Neutrophil (primary cell): Measurements from ENCODE around the gene CLEC18A.

Experiments used
- H3K27ac ChIP-seq: fragments of 200-600 bp; sonication (generic); 2 replicates; pipeline ENCODE4 v1.5.1; 2016; ENCODE audit warnings: mild to moderate bottlenecking, moderate library complexity
- H3K27me3 ChIP-seq: fragments of 200-600 bp; sonication (generic); 2 replicates; pipeline ENCODE4 v1.6.0; 2016; ENCODE audit warnings: mild to moderate bottlenecking
- H3K36me3 ChIP-seq: fragments of 200-600 bp; sonication (generic); 2 replicates; pipeline ENCODE4 v1.5.1; 2017
- H3K4me1 ChIP-seq, 2 experiments: fragments of 200-600 bp in 1 of 2; sonication (generic) in 1 of 2; 1 replicate in 1 of 2; 2 replicates in 1 of 2; pipeline versions ENCODE4 v1.5.1 to v1.6.1; 2013 to 2016; ENCODE audit warnings: low read depth in 1 of 2, low read length in 1 of 2, mild to moderate bottlenecking in 1 of 2, moderate library complexity in 1 of 2; ENCODE audit not compliant: control insufficient read depth in 1 of 2, insufficient read depth in 1 of 2
- H3K4me3 ChIP-seq, 2 experiments: fragments of 200-600 bp in 1 of 2; sonication (generic) in 1 of 2; 1 replicate in 1 of 2; 2 replicates in 1 of 2; pipeline ENCODE4 v1.5.1; 2013 to 2016; ENCODE audit warnings: low read depth in 1 of 2, low read length in 1 of 2, mild to moderate bottlenecking in 1 of 2, moderate library complexity in 1 of 2
- H3K9me3 ChIP-seq: fragments of 200-600 bp; sonication (generic); 2 replicates; pipeline ENCODE4 v1.5.1; 2016
- TF ChIP-seq, protein P1 (sequence below): fragments of 200-600 bp; sonication (generic); IDR thresholded peaks from 2 replicates; pipeline ENCODE4 v1.5.1; 2016; ENCODE audit warnings: antibody characterized with exemption

Gene CLEC18A

GRCh38 chr16:69926241-69926640, 24.9 kb upstream of the CLEC18A start:
- TF ChIP-seq, protein P1, sequence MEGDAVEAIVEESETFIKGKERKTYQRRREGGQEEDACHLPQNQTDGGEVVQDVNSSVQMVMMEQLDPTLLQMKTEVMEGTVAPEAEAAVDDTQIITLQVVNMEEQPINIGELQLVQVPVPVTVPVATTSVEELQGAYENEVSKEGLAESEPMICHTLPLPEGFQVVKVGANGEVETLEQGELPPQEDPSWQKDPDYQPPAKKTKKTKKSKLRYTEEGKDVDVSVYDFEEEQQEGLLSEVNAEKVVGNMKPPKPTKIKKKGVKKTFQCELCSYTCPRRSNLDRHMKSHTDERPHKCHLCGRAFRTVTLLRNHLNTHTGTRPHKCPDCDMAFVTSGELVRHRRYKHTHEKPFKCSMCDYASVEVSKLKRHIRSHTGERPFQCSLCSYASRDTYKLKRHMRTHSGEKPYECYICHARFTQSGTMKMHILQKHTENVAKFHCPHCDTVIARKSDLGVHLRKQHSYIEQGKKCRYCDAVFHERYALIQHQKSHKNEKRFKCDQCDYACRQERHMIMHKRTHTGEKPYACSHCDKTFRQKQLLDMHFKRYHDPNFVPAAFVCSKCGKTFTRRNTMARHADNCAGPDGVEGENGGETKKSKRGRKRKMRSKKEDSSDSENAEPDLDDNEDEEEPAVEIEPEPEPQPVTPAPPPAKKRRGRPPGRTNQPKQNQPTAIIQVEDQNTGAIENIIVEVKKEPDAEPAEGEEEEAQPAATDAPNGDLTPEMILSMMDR: no peak

DNA sequence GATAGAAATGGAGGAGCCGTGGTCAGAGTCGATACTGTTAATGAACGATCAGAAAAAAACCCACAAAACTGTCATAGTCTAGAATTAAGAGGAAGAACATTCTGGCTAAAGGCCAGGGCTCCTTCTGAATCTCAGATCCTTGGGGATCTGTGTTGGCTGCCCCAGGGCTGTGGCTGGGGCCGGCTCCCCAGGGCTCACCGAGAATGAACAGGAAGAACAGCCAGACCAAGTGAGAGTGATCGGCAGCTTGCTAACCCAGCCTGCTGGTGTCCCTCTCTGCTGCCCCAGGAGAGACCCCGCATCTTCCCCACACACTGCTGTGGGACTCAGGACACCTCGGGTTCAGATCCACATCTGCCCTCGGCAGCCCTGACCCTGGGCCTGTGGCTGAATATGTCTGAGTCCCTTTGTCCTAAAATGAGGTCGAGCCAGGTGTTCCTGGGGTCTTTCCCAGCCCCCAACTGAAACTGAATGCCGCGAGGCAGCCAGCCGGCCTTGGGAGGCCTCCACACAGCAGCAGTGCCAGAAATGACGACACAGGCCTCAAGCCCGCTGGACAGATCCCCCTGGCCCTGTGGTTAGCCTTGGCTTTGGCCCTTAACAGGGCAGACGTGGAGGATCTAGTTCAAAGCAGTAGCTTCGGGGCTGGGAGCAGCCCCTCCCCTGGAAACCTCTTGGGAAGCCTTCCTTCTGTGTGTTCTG, 23.9 kb upstream of the CLEC18A start:
- H3K27ac ChIP-seq: no peak overlapping the region
- H3K4me1 ChIP-seq: no peaks in the 10 kb centered on the region
- H3K36me3 ChIP-seq: peaks cover 98% of the 10 kb centered on the region
- TF ChIP-seq, protein P1: no peak
- no peaks in the 10 kb centered on the region for H3K9me3 ChIP-seq
- H3K27me3 ChIP-seq: no peaks in the 10 kb centered on the region
- H3K4me3 ChIP-seq: no peak overlapping the region

More at GRCh38 chr16:69926241-69926640, 24.9 kb upstream of the CLEC18A start:
- Histone ChIP-seq H3K4me1 (no peaks in the 10 kb centered on the region), H3K36me3 (peaks cover 98% of the 10 kb centered on the region), H3K4me3 (no peak overlapping the region), H3K27ac (no peak overlapping the region), H3K27me3 (no peaks in the 10 kb centered on the region), H3K9me3 (no peaks in the 10 kb centered on the region)

DNA sequence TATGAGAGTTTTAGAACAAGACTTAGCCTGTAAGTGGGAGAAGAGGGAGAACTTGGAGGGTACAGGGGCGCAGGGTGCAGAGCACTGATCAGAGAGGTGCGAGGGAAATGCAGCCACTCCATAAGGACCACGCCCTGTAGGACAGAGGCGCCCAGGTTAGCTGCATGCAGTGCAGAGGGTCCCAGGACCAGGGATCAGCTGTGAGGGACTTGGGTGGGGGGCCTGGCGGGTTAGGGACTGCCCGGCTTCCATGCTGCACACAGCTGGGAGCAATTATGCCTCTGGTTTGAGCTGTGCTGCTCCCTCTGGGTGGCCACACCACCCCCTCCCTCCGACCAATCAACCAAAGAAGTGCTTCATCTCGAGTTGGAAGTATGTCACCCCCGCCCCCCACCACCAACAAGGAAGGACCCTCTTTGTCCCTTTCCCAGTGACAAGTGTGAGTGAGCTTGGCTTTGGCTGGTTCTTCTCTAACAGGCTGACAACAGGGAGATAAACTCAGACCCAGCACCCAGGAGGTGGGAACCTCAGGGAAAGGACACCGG, 22.2 kb upstream of the CLEC18A start:
- no peak overlapping the region for H3K4me3 ChIP-seq
- no peaks in the 10 kb centered on the region for H3K27me3 ChIP-seq
- H3K9me3 ChIP-seq: no peaks in the 10 kb centered on the region
- peaks cover 99% of the 10 kb centered on the region for H3K36me3 ChIP-seq
- H3K4me1 ChIP-seq: no peaks in the 10 kb centered on the region
- TF ChIP-seq, protein P1: no peak
- no peak overlapping the region for H3K27ac ChIP-seq

- no peak overlapping the region for H3K27ac ChIP-seq
- H3K4me1 ChIP-seq: no peaks in the 10 kb centered on the region
- H3K27me3 ChIP-seq: no peaks in the 10 kb centered on the region
- no peak overlapping the region for H3K4me3 ChIP-seq
- no peaks in the 10 kb centered on the region for H3K9me3 ChIP-seq
- peaks cover 99% of the 10 kb centered on the region for H3K36me3 ChIP-seq
- TF ChIP-seq, protein P1: no peak
These were observed 21.7 kb upstream of the CLEC18A start for GRCh38 chr16:69929480-69929879.

DNA sequence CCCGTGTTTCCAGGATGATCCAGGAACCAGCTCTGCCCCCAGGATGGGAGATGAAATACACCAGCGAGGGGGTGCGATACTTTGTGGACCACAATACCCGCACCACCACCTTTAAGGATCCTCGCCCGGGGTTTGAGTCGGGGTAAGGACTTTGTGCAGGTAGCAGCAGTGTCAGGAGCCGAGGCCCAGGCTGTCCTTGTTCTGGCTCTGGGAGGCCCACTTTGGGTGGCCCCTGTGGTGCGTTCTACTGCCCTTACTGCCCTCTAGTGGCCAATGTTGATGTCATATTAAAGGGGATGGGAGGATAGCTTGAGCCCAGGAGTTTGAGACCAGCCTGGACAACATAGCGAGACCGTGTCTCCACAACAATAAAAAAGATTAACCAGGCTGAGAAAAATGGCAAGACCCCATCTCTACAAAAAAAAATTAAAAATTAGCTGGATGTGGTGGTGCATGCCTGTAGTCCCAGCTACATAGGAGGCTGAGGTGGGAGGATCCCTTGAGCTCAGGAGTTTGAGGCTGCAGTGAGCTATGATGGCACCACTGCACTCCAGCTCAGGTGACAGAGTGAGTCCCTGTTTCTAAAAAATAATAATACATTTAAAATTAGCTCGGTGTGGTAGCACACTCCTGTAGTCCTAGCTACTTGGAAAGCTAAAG, 20.9 kb upstream of the CLEC18A start:
- peaks cover 99% of the 10 kb centered on the region for H3K36me3 ChIP-seq

More for the DNA sequence above, 20.9 kb upstream of the CLEC18A start:
- no peak overlapping the region for H3K27ac ChIP-seq
- no peaks in the 10 kb centered on the region for H3K27me3 ChIP-seq
- no peaks in the 10 kb centered on the region for H3K9me3 ChIP-seq
- H3K4me3 ChIP-seq: no peak overlapping the region
- TF ChIP-seq, protein P1: peak; percentile 35
- H3K4me1 ChIP-seq: no peaks in the 10 kb centered on the region
